ENCODE results near the gene PSMC1.

Gene PSMC1

DNA sequence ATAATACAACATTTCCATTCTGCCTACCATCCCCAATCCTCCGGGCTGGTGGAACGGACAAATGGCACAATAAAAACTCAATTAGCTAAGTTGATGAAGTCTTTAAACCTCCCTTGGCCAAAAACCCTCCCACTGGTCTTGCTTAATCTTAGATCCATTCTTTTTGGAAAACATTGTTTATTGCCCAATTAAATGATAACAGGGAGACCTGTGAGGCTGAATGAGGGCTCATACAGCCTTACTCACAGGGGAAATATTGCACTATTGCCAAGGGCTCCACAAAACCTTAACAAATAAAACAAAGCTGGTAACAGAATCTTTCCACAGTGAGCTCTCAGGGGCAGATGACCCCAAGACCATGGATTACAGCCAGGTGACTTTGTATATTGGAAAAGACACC is 7.8 kb upstream of the PSMC1 start:
- Histone ChIP-seq H3K36me3 (ENCODE audit: low read length) (no peaks in the 10 kb centered on the region), H3K27ac (ENCODE audit: low read depth, low read length) (no peak overlapping the region), H3K9me2 (replicated peaks; ENCODE audit: insufficient read depth, low read length) (no peaks in the 10 kb centered on the region), H2AFZ (ENCODE audit: low read depth, low read length, severe bottlenecking) (no peak overlapping the region), H3K27me3 (ENCODE audit: low read length) (no peaks in the 10 kb centered on the region), H3K79me2 (ENCODE audit: insufficient read depth, low read length) (no peaks in the 10 kb centered on the region), H3K4me3 (ENCODE audit: insufficient read depth, low read length, poor library complexity, severe bottlenecking) (no peak overlapping the region), H3K4me2 (ENCODE audit: low read depth, low read length, poor library complexity, severe bottlenecking) (no peak overlapping the region), H3F3A (ENCODE audit: insufficient read depth) (no peaks in the 10 kb centered on the region), H3K9me3 (ENCODE audit: insufficient read depth, low read length) (no peaks in the 10 kb centered on the region), H3K9ac (ENCODE audit: low read length) (no peak overlapping the region), H4K20me1 (ENCODE audit: low read depth, low read length) (no peaks in the 10 kb centered on the region)
- TF ChIP-seq, protein P1, sequence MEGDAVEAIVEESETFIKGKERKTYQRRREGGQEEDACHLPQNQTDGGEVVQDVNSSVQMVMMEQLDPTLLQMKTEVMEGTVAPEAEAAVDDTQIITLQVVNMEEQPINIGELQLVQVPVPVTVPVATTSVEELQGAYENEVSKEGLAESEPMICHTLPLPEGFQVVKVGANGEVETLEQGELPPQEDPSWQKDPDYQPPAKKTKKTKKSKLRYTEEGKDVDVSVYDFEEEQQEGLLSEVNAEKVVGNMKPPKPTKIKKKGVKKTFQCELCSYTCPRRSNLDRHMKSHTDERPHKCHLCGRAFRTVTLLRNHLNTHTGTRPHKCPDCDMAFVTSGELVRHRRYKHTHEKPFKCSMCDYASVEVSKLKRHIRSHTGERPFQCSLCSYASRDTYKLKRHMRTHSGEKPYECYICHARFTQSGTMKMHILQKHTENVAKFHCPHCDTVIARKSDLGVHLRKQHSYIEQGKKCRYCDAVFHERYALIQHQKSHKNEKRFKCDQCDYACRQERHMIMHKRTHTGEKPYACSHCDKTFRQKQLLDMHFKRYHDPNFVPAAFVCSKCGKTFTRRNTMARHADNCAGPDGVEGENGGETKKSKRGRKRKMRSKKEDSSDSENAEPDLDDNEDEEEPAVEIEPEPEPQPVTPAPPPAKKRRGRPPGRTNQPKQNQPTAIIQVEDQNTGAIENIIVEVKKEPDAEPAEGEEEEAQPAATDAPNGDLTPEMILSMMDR (IDR thresholded peaks at IDR 0.05; ENCODE audit: insufficient read depth, low read length, poor library complexity, severe bottlenecking) = no peak
- no peak for TF ChIP-seq EZH2phosphoT487 (conservative IDR thresholded peaks at IDR 0.05; ENCODE audit: low read length)

DNA sequence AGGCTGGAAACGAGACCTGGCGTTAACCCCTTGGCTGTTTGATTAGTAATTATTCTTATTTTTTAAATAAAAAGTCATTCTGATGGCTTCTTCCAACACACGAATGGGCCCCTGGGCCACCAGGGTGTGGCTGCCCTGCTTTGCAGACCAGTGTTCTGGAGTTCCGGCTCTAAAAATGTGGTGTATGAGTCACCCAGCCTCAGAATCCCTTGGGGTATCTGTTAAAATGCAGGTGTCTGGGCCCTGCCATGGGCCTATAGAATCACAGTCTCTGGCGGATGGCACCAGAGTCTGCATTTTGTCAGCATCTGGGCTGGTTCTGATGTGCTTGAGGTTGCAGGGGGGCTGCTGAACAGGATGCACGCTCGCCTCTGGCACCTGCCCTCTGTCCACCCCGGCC is 2.5 kb upstream of the PSMC1 start:
- H3F3A ChIP-seq (ENCODE audit: insufficient read depth) = no peaks in the 10 kb centered on the region
- no peaks in the 10 kb centered on the region for H3K36me3 ChIP-seq (ENCODE audit: low read length)
- H4K20me1 ChIP-seq (ENCODE audit: low read depth, low read length) = no peaks in the 10 kb centered on the region
- H3K79me2 ChIP-seq (ENCODE audit: insufficient read depth, low read length) = peaks cover 31% of the 10 kb centered on the region
- H3K4me2 ChIP-seq (ENCODE audit: low read depth, low read length, poor library complexity, severe bottlenecking) = peak overlapping the region; percentile 35
- H3K4me3 ChIP-seq (ENCODE audit: insufficient read depth, low read length, poor library complexity, severe bottlenecking) = no peak overlapping the region
- H3K27ac ChIP-seq (ENCODE audit: low read depth, low read length) = peak overlapping the region; percentile 24; the same call in 1 of the 2 replicates
- TF ChIP-seq EZH2phosphoT487 (conservative IDR thresholded peaks at IDR 0.05; ENCODE audit: low read length) = no peak
- TF ChIP-seq, protein P1 (IDR thresholded peaks at IDR 0.05; ENCODE audit: insufficient read depth, low read length, poor library complexity, severe bottlenecking) = no peak
- no peaks in the 10 kb centered on the region for H3K9me2 ChIP-seq (replicated peaks; ENCODE audit: insufficient read depth, low read length)
- H3K27me3 ChIP-seq (ENCODE audit: low read length) = no peaks in the 10 kb centered on the region
- H3K9ac ChIP-seq (ENCODE audit: low read length) = peak overlapping the region; percentile 7; the same call in 1 of the 2 replicates
- H3K9me3 ChIP-seq (ENCODE audit: insufficient read depth, low read length) = no peaks in the 10 kb centered on the region
- peak overlapping the region; percentile 60 for H2AFZ ChIP-seq (ENCODE audit: low read depth, low read length, severe bottlenecking)

DNA sequence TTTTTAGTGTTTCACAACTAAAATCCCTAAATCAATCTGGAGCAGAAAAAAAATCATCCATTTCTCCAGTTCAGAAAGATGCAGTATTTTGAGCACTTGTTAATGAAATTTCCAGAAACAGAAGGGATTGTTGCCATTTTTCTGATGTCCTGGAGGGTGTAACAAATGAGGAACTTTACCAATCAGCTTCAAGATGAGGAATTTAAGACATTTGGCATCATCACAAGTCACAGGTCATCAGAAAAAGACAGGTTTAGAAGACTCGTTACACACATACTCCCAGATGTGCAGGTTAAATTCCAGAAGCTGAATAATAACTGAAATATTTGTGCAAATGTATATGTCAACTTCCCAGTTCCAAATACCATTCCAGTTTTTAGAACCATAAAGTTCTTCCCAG is 482 bp upstream of the PSMC1 start:
- peaks cover 35% of the 10 kb centered on the region for H3K79me2 ChIP-seq (ENCODE audit: insufficient read depth, low read length)
- peak overlapping the region; percentile 92 for H3K4me2 ChIP-seq (ENCODE audit: low read depth, low read length, poor library complexity, severe bottlenecking)
- no peaks in the 10 kb centered on the region for H4K20me1 ChIP-seq (ENCODE audit: low read depth, low read length)
- H3K4me3 ChIP-seq (ENCODE audit: insufficient read depth, low read length, poor library complexity, severe bottlenecking) = peak overlapping the region; percentile 99
- H3K27ac ChIP-seq (ENCODE audit: low read depth, low read length) = peak overlapping the region; percentile 56; the same call in 1 of the 2 replicates
- H3K27me3 ChIP-seq (ENCODE audit: low read length) = no peaks in the 10 kb centered on the region
- no peak for TF ChIP-seq EZH2phosphoT487 (conservative IDR thresholded peaks at IDR 0.05; ENCODE audit: low read length)
- TF ChIP-seq, protein P1 (IDR thresholded peaks at IDR 0.05; ENCODE audit: insufficient read depth, low read length, poor library complexity, severe bottlenecking) = no peak
- H3F3A ChIP-seq (ENCODE audit: insufficient read depth) = no peaks in the 10 kb centered on the region
- H3K36me3 ChIP-seq (ENCODE audit: low read length) = peaks cover 9% of the 10 kb centered on the region; the same call in 1 of the 2 replicates
- no peaks in the 10 kb centered on the region for H3K9me3 ChIP-seq (ENCODE audit: insufficient read depth, low read length)
- H2AFZ ChIP-seq (ENCODE audit: low read depth, low read length, severe bottlenecking) = peak overlapping the region; percentile 95
- no peaks in the 10 kb centered on the region for H3K9me2 ChIP-seq (replicated peaks; ENCODE audit: insufficient read depth, low read length)
- peak overlapping the region; percentile 99 for H3K9ac ChIP-seq (ENCODE audit: low read length)
